K562 (cell line): ENCODE measurements around the gene WFIKKN2. TPM values are rescaled to one million over a fixed set of nuclear protein-coding genes. Genes with fewer than 3 reads are reported as not detected.

Source experiments
- BRD9 ChIP-seq: fragments of 450-650 bp; IDR thresholded peaks from 2 replicates; pipeline ENCODE4 v1.6.1; 2018; ENCODE audit warnings: low read depth; ENCODE audit not compliant: partially characterized antibody
- CXXC5 ChIP-seq: fragments of 250-450 bp; sonication (Bioruptor Pico); IDR thresholded peaks from 2 replicates; pipeline ENCODE4 v1.8.0; 2022; ENCODE audit warnings: inconsistent platforms, mild to moderate bottlenecking, moderate library complexity
- ETS1 ChIP-seq: conservative IDR thresholded peaks from 2 replicates; pipeline ENCODE4 v1.6.1; 2011; ENCODE audit warnings: low read depth, mild to moderate bottlenecking, low read length; ENCODE audit not compliant: control insufficient read depth
- FIP1L1 ChIP-seq: fragments of 200-400 bp; formaldehyde crosslinking; IDR thresholded peaks from 2 replicates; pipeline ENCODE4 v1.6.1; 2018; ENCODE audit warnings: mild to moderate bottlenecking, low read depth, low read length; ENCODE audit not compliant: poor library complexity, severe bottlenecking
- LARP7 ChIP-seq: fragments of 450-650 bp; IDR thresholded peaks from 2 replicates; pipeline ENCODE4 v1.6.1; 2016
- MAZ ChIP-seq, 2 experiments: fragments of 450-650 bp in 1 of 2; sonication (generic) in 1 of 2; formaldehyde crosslinking; IDR thresholded peaks in 1 of 2; conservative IDR thresholded peaks in 1 of 2; 2 replicates each; pipeline versions ENCODE4 v1.4.0 to v1.5.0; 2020; ENCODE audit warnings: mild to moderate bottlenecking in 1 of 2, missing genetic modification reagents in 1 of 2
- MTA1 ChIP-seq: fragments of 450-650 bp; IDR thresholded peaks from 2 replicates; pipeline ENCODE4 v1.6.1; 2017; ENCODE audit warnings: borderline replicate concordance
- NCOA2 ChIP-seq, 2 experiments: fragments of 450-650 bp; IDR thresholded peaks; 2 replicates each; pipeline ENCODE4 v1.6.1; 2018; ENCODE audit warnings: mild to moderate bottlenecking in 2 of 2, moderate library complexity in 1 of 2; ENCODE audit not compliant: partially characterized antibody in 2 of 2
- NFIX ChIP-seq: fragments of 250-450 bp; sonication (Bioruptor Pico); IDR thresholded peaks from 2 replicates; pipeline ENCODE4 v1.4.0; 2020; ENCODE audit warnings: low read depth, mild to moderate bottlenecking, moderate library complexity
- PTBP1 ChIP-seq: fragments of 200-400 bp; formaldehyde crosslinking; IDR thresholded peaks from 2 replicates; pipeline ENCODE4 v1.6.1; 2017; ENCODE audit warnings: low read depth, low read length
- RFX5 ChIP-seq: IDR thresholded peaks from 2 replicates; pipeline ENCODE4 v1.6.1; 2011; ENCODE audit warnings: low read depth, mild to moderate bottlenecking, improper control_type of control experiment, low read length
- XRCC5 ChIP-seq: fragments of 200-400 bp; formaldehyde crosslinking; IDR thresholded peaks from 2 replicates; pipeline ENCODE4 v1.6.1; 2017; ENCODE audit warnings: low read depth, mild to moderate bottlenecking, low read length
- ZBTB34 ChIP-seq: fragments of 250-450 bp; sonication (Bioruptor Pico); IDR thresholded peaks from 2 replicates; pipeline ENCODE4 v1.8.0; 2021; ENCODE audit warnings: mild to moderate bottlenecking, moderate library complexity
- ZFPM2 ChIP-seq: fragments of 250-450 bp; sonication (Bioruptor Pico); IDR thresholded peaks from 2 replicates; pipeline ENCODE4 v1.5.1; 2022; ENCODE audit warnings: mild to moderate bottlenecking
- ZKSCAN3 ChIP-seq: fragments of 250-450 bp; sonication (Bioruptor Pico); IDR thresholded peaks from 2 replicates; pipeline ENCODE4 v1.4.0; 2020
- ZNF282 ChIP-seq: sonication (generic); formaldehyde crosslinking; IDR thresholded peaks from 2 replicates; pipeline ENCODE4 v1.8.1; 2023; ENCODE audit warnings: missing genetic modification reagents
- ZNF431 ChIP-seq: sonication (generic); formaldehyde crosslinking; IDR thresholded peaks from 2 replicates; pipeline ENCODE4 v1.8.0; 2022; ENCODE audit warnings: mild to moderate bottlenecking, missing genetic modification reagents
- ZNF444 ChIP-seq: fragments of 250-450 bp; sonication (Bioruptor Pico); IDR thresholded peaks from 2 replicates; pipeline ENCODE4 v1.4.0; 2020; ENCODE audit warnings: mild to moderate bottlenecking, moderate library complexity
- ZNF507 ChIP-seq: conservative IDR thresholded peaks from 2 replicates; pipeline ENCODE4 v1.6.1; 2017; ENCODE audit warnings: missing genetic modification characterization, missing compliant biosample characterization
- polyA plus RNA-seq, 8 experiments: library from polyadenylated mRNA; depleted of rRNA in 4 of 8; stranded (reverse) in 5 of 8; unstranded in 3 of 8; fragments of >200 nt; fragmentation: Nextera tagmentation in 2 of 8; fragmentation: Illumina TruSeq in 1 of 8; extraction: Ambion mirVana in 2 of 8; extraction: Trizol in 1 of 8; gene quantifications; 2 replicates each; pipeline versions ENCODE4 v1.2.1 to v1.2.3, GENCODE V29; 2011 to 2014; ENCODE audit warnings: inconsistent platforms in 1 of 8, missing spikeins in 1 of 8
- total RNA-seq, 7 experiments: library from RNA; depleted of rRNA in 6 of 7; stranded (reverse); fragments of >200 nt in 6 of 7; fragmentation: Illumina TruSeq in 2 of 7; extraction: Trizol in 2 of 7; gene quantifications; 2 replicates each; pipeline versions ENCODE4 v1.2.1 to v1.2.3, GENCODE V29; 2011 to 2021; ENCODE audit warnings: low replicate concordance in 1 of 7
- TF ChIP-seq, protein P1 (sequence below): fragments of 250-450 bp; sonication (Bioruptor Pico); IDR thresholded peaks from 2 replicates; pipeline ENCODE4 v1.4.0; 2020; ENCODE audit warnings: mild to moderate bottlenecking
- TF ChIP-seq, protein P2 (sequence below), 2 experiments: fragments of 450-650 bp; conservative IDR thresholded peaks; 2 replicates each; pipeline ENCODE4 v1.6.1; 2017; ENCODE audit warnings: mild to moderate bottlenecking in 2 of 2, moderate library complexity in 2 of 2

The WFIKKN2 gene
- total and polyA plus RNA-seq, 9 of the 15 experiments (the other 6 are each of a cell fraction or from before 2014, with no cell fraction given), result 0.07 TPM; not detected in 8

- TF ChIP-seq, protein P1, sequence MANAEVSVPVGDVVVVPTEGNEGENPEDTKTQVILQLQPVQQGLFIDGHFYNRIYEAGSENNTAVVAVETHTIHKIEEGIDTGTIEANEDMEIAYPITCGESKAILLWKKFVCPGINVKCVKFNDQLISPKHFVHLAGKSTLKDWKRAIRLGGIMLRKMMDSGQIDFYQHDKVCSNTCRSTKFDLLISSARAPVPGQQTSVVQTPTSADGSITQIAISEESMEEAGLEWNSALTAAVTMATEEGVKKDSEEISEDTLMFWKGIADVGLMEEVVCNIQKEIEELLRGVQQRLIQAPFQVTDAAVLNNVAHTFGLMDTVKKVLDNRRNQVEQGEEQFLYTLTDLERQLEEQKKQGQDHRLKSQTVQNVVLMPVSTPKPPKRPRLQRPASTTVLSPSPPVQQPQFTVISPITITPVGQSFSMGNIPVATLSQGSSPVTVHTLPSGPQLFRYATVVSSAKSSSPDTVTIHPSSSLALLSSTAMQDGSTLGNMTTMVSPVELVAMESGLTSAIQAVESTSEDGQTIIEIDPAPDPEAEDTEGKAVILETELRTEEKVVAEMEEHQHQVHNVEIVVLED (CRISPR knock-in tag), result no peak
- no peak for TF ChIP-seq ETS1
- 0 out of 2 replicates have a peak, but pooled peaks have one; percentile 44 for TF ChIP-seq MTA1
- TF ChIP-seq ZNF444 (CRISPR knock-in tag), result no peak
- no peak for TF ChIP-seq BRD9
- no peak for TF ChIP-seq PTBP1
- no peak for TF ChIP-seq RFX5
- no peak for TF ChIP-seq ZBTB34
- TF ChIP-seq ZKSCAN3 (CRISPR knock-in tag), result no peak
- 0 out of 2 replicates have a peak, but pooled peaks have one; percentile 18 for TF ChIP-seq CXXC5
- peak in 1 of 2 experiments; percentile 49 for TF ChIP-seq NCOA2 (IDR thresholded peaks at IDR 0.05; ENCODE audit: partially characterized antibody in 2 of 2)
- no peak for TF ChIP-seq FIP1L1
- TF ChIP-seq, protein P2, sequence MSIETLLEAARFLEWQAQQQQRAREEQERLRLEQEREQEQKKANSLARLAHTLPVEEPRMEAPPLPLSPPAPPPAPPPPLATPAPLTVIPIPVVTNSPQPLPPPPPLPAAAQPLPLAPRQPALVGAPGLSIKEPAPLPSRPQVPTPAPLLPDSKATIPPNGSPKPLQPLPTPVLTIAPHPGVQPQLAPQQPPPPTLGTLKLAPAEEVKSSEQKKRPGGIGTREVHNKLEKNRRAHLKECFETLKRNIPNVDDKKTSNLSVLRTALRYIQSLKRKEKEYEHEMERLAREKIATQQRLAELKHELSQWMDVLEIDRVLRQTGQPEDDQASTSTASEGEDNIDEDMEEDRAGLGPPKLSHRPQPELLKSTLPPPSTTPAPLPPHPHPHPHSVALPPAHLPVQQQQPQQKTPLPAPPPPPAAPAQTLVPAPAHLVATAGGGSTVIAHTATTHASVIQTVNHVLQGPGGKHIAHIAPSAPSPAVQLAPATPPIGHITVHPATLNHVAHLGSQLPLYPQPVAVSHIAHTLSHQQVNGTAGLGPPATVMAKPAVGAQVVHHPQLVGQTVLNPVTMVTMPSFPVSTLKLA (conservative IDR thresholded peaks at IDR 0.05), result 0 out of 4 replicates have a peak, but pooled peaks of 1 of the 2 experiments have one; percentile 25
- TF ChIP-seq NFIX, result no peak
- TF ChIP-seq MAZ (CRISPR knock-in tag; conservative IDR thresholded peaks at IDR 0.05 in 1 of 2, IDR thresholded peaks at IDR 0.05 in 1 of 2), result peak in 1 of 2 experiments; percentile 60; a peak in 2 of 4 replicates
- no peak for TF ChIP-seq ZFPM2 (CRISPR knock-in tag)
- no peak for TF ChIP-seq ZNF431 (CRISPR knock-in tag)
- no peak for TF ChIP-seq LARP7
- TF ChIP-seq ZNF282 (CRISPR knock-in tag), result no peak
- 0 out of 2 replicates have a peak, but pooled peaks have one; percentile 34 for TF ChIP-seq XRCC5
- no peak for TF ChIP-seq ZNF507 (tag)
Observed at GRCh38 chr17:50816771-50817751, 18.3 kb upstream of the WFIKKN2 start (continued).
